GM12878 (cell line): Measurements from ENCODE around the gene HS6ST3. TPM values are rescaled to one million over a fixed set of nuclear protein-coding genes. Genes with fewer than 3 reads are reported as not detected.

Source experiments
- ATAC-seq: fragments of 200-7000 bp; cut with Tn5 transposase; 3 replicates; pipeline ENCODE4 v1.9.1; 2020; ENCODE audit warnings: mild to moderate bottlenecking, moderate library complexity
- BruUV-seq: library from RNA; stranded (reverse); fragments of 400-500 nt; replicated peaks from 2 replicates; lab custom pipeline; 2021; lab: Mats Ljungman, UMichigan
- CTCF ChIA-PET: fragments of 300-600 bp; sonication (Branson Sonifier 250); formaldehyde crosslinking; extraction: SDS; loops from one replicate; lab custom pipeline; 2021; ENCODE audit warnings: inconsistent platforms; lab: Yijun Ruan, JAX
- POLR2A ChIA-PET: fragments of 350-600 bp; formaldehyde crosslinking; extraction: SDS; loops from one replicate; lab custom pipeline; 2021; ENCODE audit warnings: inconsistent platforms; lab: Charles Lee
- RAD21 ChIA-PET: fragments of 300-600 bp; sonication (Branson Sonifier 250); formaldehyde crosslinking; loops from one replicate; lab custom pipeline; 2023; ENCODE audit warnings: antibody characterized with exemption; ENCODE audit not compliant: unreplicated experiment; lab: Charles Lee
- SMC1A ChIA-PET: fragments of 300-600 bp; sonication (Branson Sonifier 250); formaldehyde crosslinking; loops from one replicate; lab custom pipeline; 2023; ENCODE audit not compliant: unreplicated experiment, uncharacterized antibody; lab: Charles Lee
- DNase-seq: peaks from one replicate; pipeline ENCODE4 v3.0.0-alpha.2; 2011; ENCODE audit warnings: low read depth, low spot score
- FAIRE-seq: peaks from 3 replicates; lab custom pipeline; 2011; peaks lifted over from hg19 to GRCh38; lab: Jason Lieb, UNC
- H2AFZ ChIP-seq: 2 replicates; pipeline ENCODE4 v1.6.0; 2011; ENCODE audit warnings: low read depth, low read length, control low read depth; ENCODE audit not compliant: control insufficient read depth
- H3K27ac ChIP-seq: 2 replicates; pipeline ENCODE4 v1.5.1; 2011; ENCODE audit warnings: control low read depth; ENCODE audit not compliant: control insufficient read depth, insufficient read depth
- H3K27me3 ChIP-seq, 2 experiments: replicated peaks in 1 of 2; 2 replicates each; pipeline versions ENCODE4 v1.6.0 to v1.6.1; 2011; ENCODE audit warnings: low read length in 1 of 2; ENCODE audit not compliant: control insufficient read depth in 2 of 2, insufficient read depth in 2 of 2
- H3K36me3 ChIP-seq, 2 experiments: 2 replicates each; pipeline ENCODE4 v1.5.1; 2011; ENCODE audit warnings: low read length in 1 of 2; ENCODE audit not compliant: control insufficient read depth in 2 of 2, insufficient read depth in 2 of 2
- H3K4me1 ChIP-seq: 2 replicates; pipeline ENCODE4 v1.6.1; 2011; ENCODE audit warnings: mild to moderate bottlenecking, low read length, moderate library complexity, mixed read lengths; ENCODE audit not compliant: control insufficient read depth, insufficient read depth
- H3K4me2 ChIP-seq: 2 replicates; pipeline ENCODE4 v1.6.0; 2011; ENCODE audit warnings: control low read depth; ENCODE audit not compliant: control insufficient read depth, insufficient read depth
- H3K4me3 ChIP-seq: fragments of 200-600 bp; sonication (generic); 2 replicates; pipeline ENCODE4 v1.5.1; 2016
- H3K79me2 ChIP-seq: 2 replicates; pipeline ENCODE4 v1.6.0; 2011; ENCODE audit warnings: low read length; ENCODE audit not compliant: control insufficient read depth, insufficient read depth
- H3K9ac ChIP-seq: 2 replicates; pipeline ENCODE4 v1.8.0; 2011; ENCODE audit warnings: low read length, control low read depth, mixed read lengths; ENCODE audit not compliant: control insufficient read depth, insufficient read depth
- H3K9me3 ChIP-seq: replicated peaks from 3 replicates; pipeline ENCODE4 v1.5.1; 2011; ENCODE audit warnings: mild to moderate bottlenecking, low read length; ENCODE audit not compliant: control insufficient read depth, insufficient read depth
- H4K20me1 ChIP-seq: 2 replicates; pipeline ENCODE4 v1.6.0; 2011; ENCODE audit not compliant: control insufficient read depth, insufficient read depth
- BHLHE40 ChIP-seq, 2 experiments: fragments of 450-650 bp in 1 of 2; IDR thresholded peaks; 2 replicates each; pipeline ENCODE4 v1.6.1; 2011 to 2017; ENCODE audit warnings: low read depth in 2 of 2, borderline replicate concordance in 1 of 2, improper control_type of control experiment in 1 of 2, low read length in 1 of 2, mild to moderate bottlenecking in 1 of 2
- BRCA1 ChIP-seq: IDR thresholded peaks from 2 replicates; pipeline ENCODE4 v1.6.1; 2011; ENCODE audit warnings: low read depth, low read length, improper control_type of control experiment
- CBX5 ChIP-seq: sonication (generic); IDR thresholded peaks from 2 replicates; pipeline ENCODE4 v1.6.1; 2016; ENCODE audit warnings: low read depth, moderate library complexity, mild to moderate bottlenecking, inconsistent platforms
- EP300 ChIP-seq, 2 experiments: fragments of 150-350 bp in 1 of 2; IDR thresholded peaks; 2 replicates each; pipeline ENCODE4 v1.6.1; 2011 to 2012; ENCODE audit warnings: low read depth in 2 of 2, low read length in 2 of 2, borderline replicate concordance in 1 of 2, improper control_type of control experiment in 1 of 2, inconsistent platforms in 1 of 2; ENCODE audit not compliant: control insufficient read depth in 1 of 2
- HDAC2 ChIP-seq: fragments of 200-600 bp; sonication (generic); IDR thresholded peaks from 2 replicates; pipeline ENCODE4 v1.6.1; 2017
- MTA3 ChIP-seq: IDR thresholded peaks from 2 replicates; pipeline ENCODE4 v1.6.1; 2012; ENCODE audit warnings: low read length, inconsistent platforms, borderline replicate concordance
- MYC ChIP-seq: IDR thresholded peaks from 2 replicates; pipeline ENCODE4 v1.6.1; 2011; ENCODE audit warnings: mild to moderate bottlenecking, low read length, moderate library complexity, inconsistent platforms; ENCODE audit not compliant: insufficient read depth, insufficient replicate concordance, insufficient read length, severe bottlenecking
- POLR2AphosphoS5 ChIP-seq: IDR thresholded peaks from 2 replicates; pipeline ENCODE4 v1.6.1; 2011; ENCODE audit warnings: mild to moderate bottlenecking, low read length, inconsistent platforms
- RAD51 ChIP-seq: fragments of 450-650 bp; IDR thresholded peaks from 2 replicates; pipeline ENCODE4 v1.6.1; 2016; ENCODE audit warnings: moderate library complexity, mild to moderate bottlenecking, inconsistent platforms
- SIX5 ChIP-seq: IDR thresholded peaks from 2 replicates; pipeline ENCODE4 v1.6.1; 2011; ENCODE audit warnings: mild to moderate bottlenecking, low read depth, low read length, moderate library complexity; ENCODE audit not compliant: severe bottlenecking
- SP1 ChIP-seq: IDR thresholded peaks from one replicate; pipeline ENCODE4 v1.6.1; 2011; ENCODE audit warnings: low read depth, low read length
- WGBS: methylation state at CpG from one replicate; pipeline ENCODE4 v1.1.6; 2016; ENCODE audit warnings: low lambda C conversion rate; ENCODE audit not compliant: insufficient replicate concordance, insufficient coverage; ENCODE audit errors: missing lambda C conversion rate; 5-methylcytosine and 5-hydroxymethylcytosine counted together
- in situ Hi-C: fragments of 300-500 bp; cut with MboI; formaldehyde crosslinking; loops from 9 replicates; pipeline ENCODE4 v1.14.3; 2018; ENCODE audit warnings: mixed read lengths
- intact Hi-C: fragments of 100-400 bp; cut with micrococcal nuclease; formaldehyde crosslinking; loops from one replicate; pipeline ENCODE4 v1.14.2; 2022; ENCODE audit not compliant: unreplicated experiment
- polyA plus RNA-seq, 11 experiments: library from polyadenylated mRNA; depleted of rRNA in 4 of 11; unstranded in 6 of 11; stranded (reverse) in 5 of 11; fragments of >200 nt; fragmentation: Nextera tagmentation in 4 of 11; fragmentation: Illumina TruSeq in 1 of 11; extraction: Ambion mirVana in 4 of 11; extraction: Trizol in 1 of 11; gene quantifications; 1 replicate in 1 of 11; 2 replicates in 10 of 11; pipeline versions ENCODE4 v1.2.1 to v1.2.3, GENCODE V29; 2011 to 2016; ENCODE audit warnings: inconsistent platforms in 2 of 11, missing spikeins in 2 of 11, low read depth in 1 of 11
- total RNA-seq, 4 experiments: library from RNA; depleted of rRNA in 3 of 4; stranded (reverse); fragments of >200 nt in 3 of 4; fragmentation: Illumina TruSeq in 1 of 4; extraction: Trizol in 1 of 4; gene quantifications; 2 replicates each; pipeline versions ENCODE4 v1.2.1 to v1.2.3, GENCODE V29; 2013 to 2021
- TF ChIP-seq, protein P1 (sequence below): fragments of 450-650 bp; IDR thresholded peaks from 2 replicates; pipeline ENCODE4 v1.6.1; 2017; ENCODE audit warnings: mild to moderate bottlenecking, moderate library complexity
- TF ChIP-seq, protein P2 (sequence below): fragments of 150-350 bp; IDR thresholded peaks from 2 replicates; pipeline ENCODE4 v1.6.1; 2014; ENCODE audit warnings: mild to moderate bottlenecking, low read depth, low read length

HS6ST3 gene
- total and polyA plus RNA-seq, 10 of the 15 experiments (the other 5 are each of a cell fraction or from before 2014, with no cell fraction given): under 0.01 to 2.9 TPM; not detected in 8

GRCh38 chr13:96540670-96541069 is 450.8 kb downstream of the HS6ST3 start:
- DNase-seq: no peak
- H3K27me3 ChIP-seq: no peaks in the 10 kb centered on the region
- ChIA-PET CTCF (no interaction called here), SMC1A (no interaction called here), RAD21 (no interaction called here), POLR2A (no interaction called here)
- no peak overlapping the region for H2AFZ ChIP-seq
- TF ChIP-seq BRCA1 (no peak), EP300 (IDR thresholded peaks at IDR 0.05; ENCODE audit: borderline replicate concordance in 1 of 2, control insufficient read depth in 1 of 2, low read depth in 2 of 2, low read length in 2 of 2) (no peak), RAD51 (no peak), SIX5 (no peak), CBX5 (no peak), MYC (no peak), BHLHE40 (IDR thresholded peaks at IDR 0.05; ENCODE audit: borderline replicate concordance in 1 of 2, low read depth in 2 of 2, low read length in 1 of 2) (no peak), HDAC2 (no peak), MTA3 (no peak), SP1 (no peak), POLR2AphosphoS5 (no peak)
- TF ChIP-seq, protein P1, sequence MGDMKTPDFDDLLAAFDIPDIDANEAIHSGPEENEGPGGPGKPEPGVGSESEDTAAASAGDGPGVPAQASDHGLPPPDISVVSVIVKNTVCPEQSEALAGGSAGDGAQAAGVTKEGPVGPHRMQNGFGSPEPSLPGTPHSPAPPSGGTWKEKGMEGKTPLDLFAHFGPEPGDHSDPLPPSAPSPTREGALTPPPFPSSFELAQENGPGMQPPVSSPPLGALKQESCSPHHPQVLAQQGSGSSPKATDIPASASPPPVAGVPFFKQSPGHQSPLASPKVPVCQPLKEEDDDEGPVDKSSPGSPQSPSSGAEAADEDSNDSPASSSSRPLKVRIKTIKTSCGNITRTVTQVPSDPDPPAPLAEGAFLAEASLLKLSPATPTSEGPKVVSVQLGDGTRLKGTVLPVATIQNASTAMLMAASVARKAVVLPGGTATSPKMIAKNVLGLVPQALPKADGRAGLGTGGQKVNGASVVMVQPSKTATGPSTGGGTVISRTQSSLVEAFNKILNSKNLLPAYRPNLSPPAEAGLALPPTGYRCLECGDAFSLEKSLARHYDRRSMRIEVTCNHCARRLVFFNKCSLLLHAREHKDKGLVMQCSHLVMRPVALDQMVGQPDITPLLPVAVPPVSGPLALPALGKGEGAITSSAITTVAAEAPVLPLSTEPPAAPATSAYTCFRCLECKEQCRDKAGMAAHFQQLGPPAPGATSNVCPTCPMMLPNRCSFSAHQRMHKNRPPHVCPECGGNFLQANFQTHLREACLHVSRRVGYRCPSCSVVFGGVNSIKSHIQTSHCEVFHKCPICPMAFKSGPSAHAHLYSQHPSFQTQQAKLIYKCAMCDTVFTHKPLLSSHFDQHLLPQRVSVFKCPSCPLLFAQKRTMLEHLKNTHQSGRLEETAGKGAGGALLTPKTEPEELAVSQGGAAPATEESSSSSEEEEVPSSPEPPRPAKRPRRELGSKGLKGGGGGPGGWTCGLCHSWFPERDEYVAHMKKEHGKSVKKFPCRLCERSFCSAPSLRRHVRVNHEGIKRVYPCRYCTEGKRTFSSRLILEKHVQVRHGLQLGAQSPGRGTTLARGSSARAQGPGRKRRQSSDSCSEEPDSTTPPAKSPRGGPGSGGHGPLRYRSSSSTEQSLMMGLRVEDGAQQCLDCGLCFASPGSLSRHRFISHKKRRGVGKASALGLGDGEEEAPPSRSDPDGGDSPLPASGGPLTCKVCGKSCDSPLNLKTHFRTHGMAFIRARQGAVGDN: no peak
- TF ChIP-seq, protein P2, sequence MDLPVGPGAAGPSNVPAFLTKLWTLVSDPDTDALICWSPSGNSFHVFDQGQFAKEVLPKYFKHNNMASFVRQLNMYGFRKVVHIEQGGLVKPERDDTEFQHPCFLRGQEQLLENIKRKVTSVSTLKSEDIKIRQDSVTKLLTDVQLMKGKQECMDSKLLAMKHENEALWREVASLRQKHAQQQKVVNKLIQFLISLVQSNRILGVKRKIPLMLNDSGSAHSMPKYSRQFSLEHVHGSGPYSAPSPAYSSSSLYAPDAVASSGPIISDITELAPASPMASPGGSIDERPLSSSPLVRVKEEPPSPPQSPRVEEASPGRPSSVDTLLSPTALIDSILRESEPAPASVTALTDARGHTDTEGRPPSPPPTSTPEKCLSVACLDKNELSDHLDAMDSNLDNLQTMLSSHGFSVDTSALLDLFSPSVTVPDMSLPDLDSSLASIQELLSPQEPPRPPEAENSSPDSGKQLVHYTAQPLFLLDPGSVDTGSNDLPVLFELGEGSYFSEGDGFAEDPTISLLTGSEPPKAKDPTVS: no peak
- WGBS: 39% methylated on average over 3 of the region's 3 CpGs
- no peaks in the 10 kb centered on the region for H3K9me3 ChIP-seq
- no peak for FAIRE-seq
- no peak overlapping the region for H3K4me3 ChIP-seq
- no peak for ATAC-seq
- no peak overlapping the region for H3K27ac ChIP-seq
- H3K4me2 ChIP-seq: no peak overlapping the region
- in situ Hi-C loops: no loop called here
- no peak overlapping the region for H3K9ac ChIP-seq
- H3K79me2 ChIP-seq: no peaks in the 10 kb centered on the region
- no peaks in the 10 kb centered on the region for H3K4me1 ChIP-seq
- BruUV-seq: no TSS peak
- intact Hi-C loops: no loop called here
- no peaks in the 10 kb centered on the region for H3K36me3 ChIP-seq
- no peaks in the 10 kb centered on the region for H4K20me1 ChIP-seq
